IMR-90 (cell line): ENCODE measurements around the gene MRPL47. TPM values are rescaled to one million over a fixed set of nuclear protein-coding genes. Genes with fewer than 3 reads are reported as not detected.
A peak's percentile ranks its signal among the peaks of the same experiment; 100 is the strongest.

Experiments
- ATAC-seq: fragments of 200-7000 bp; cut with Tn5 transposase; 2 replicates; pipeline ENCODE4 v1.9.1; 2020; ENCODE audit warnings: low read depth, mild to moderate bottlenecking, moderate library complexity
- BruUV-seq: library from RNA; stranded (reverse); fragments of 400-500 nt; replicated peaks from 2 replicates; lab custom pipeline; 2021; lab: Mats Ljungman, UMichigan
- CTCF ChIA-PET: fragments of 300-600 bp; formaldehyde crosslinking; extraction: SDS; loops from one replicate; lab custom pipeline; 2021; ENCODE audit warnings: antibody characterized with exemption; lab: Yijun Ruan, JAX
- POLR2A ChIA-PET: fragments of 300-600 bp; sonication (Branson Sonifier 250); formaldehyde crosslinking; loops from one replicate; lab custom pipeline; 2022; ENCODE audit warnings: antibody characterized with exemption; ENCODE audit not compliant: unreplicated experiment; lab: Charles Lee
- DNase-seq: peaks from one replicate; pipeline ENCODE4 v3.0.0; 2013
- H2AFZ ChIP-seq: replicated peaks from 2 replicates; pipeline ENCODE3; 2013; ENCODE audit warnings: low read length, mild to moderate bottlenecking; ENCODE audit not compliant: poor library complexity
- H2AK5ac ChIP-seq: 2 replicates; pipeline ENCODE4 v1.6.1; 2013; ENCODE audit warnings: low read depth, low read length, inconsistent platforms
- H2AK9ac ChIP-seq: replicated peaks from 2 replicates; pipeline ENCODE3; 2013; ENCODE audit warnings: mild to moderate bottlenecking, low read depth, low read length, moderate library complexity; ENCODE audit not compliant: poor library complexity
- H2BK120ac ChIP-seq: 2 replicates; pipeline ENCODE4 v1.6.1; 2013; ENCODE audit warnings: low read depth, low read length, inconsistent platforms
- H2BK15ac ChIP-seq: 3 replicates; pipeline ENCODE4 v1.6.1; 2013; ENCODE audit warnings: low read depth, low read length, inconsistent platforms
- H2BK20ac ChIP-seq: 2 replicates; pipeline ENCODE4 v1.6.1; 2013; ENCODE audit warnings: low read depth, mild to moderate bottlenecking, inconsistent platforms, low read length, moderate library complexity
- H2BK5ac ChIP-seq: 2 replicates; pipeline ENCODE4 v1.6.1; 2013; ENCODE audit warnings: mild to moderate bottlenecking, low read depth, low read length, inconsistent platforms; ENCODE audit not compliant: poor library complexity, severe bottlenecking
- H3K14ac ChIP-seq: replicated peaks from 2 replicates; pipeline ENCODE4 v1.6.1; 2013; ENCODE audit warnings: low read depth, low read length, inconsistent platforms
- H3K18ac ChIP-seq: 2 replicates; pipeline ENCODE4 v1.6.1; 2013; ENCODE audit warnings: low read depth, low read length, control low read depth
- H3K23ac ChIP-seq: 2 replicates; pipeline ENCODE4 v1.6.1; 2013; ENCODE audit warnings: low read depth, low read length, inconsistent platforms
- H3K27ac ChIP-seq: 2 replicates; pipeline ENCODE4 v1.5.1; 2013; ENCODE audit warnings: mild to moderate bottlenecking, control low read depth, low read length; ENCODE audit not compliant: insufficient read depth
- H3K27me3 ChIP-seq: 2 replicates; pipeline ENCODE4 v1.6.1; 2013; ENCODE audit warnings: low read length; ENCODE audit not compliant: control insufficient read depth, insufficient read depth
- H3K36me3 ChIP-seq: 2 replicates; pipeline ENCODE4 v1.6.1; 2013; ENCODE audit warnings: low read length, mixed read lengths; ENCODE audit not compliant: control insufficient read depth, insufficient read depth
- H3K4ac ChIP-seq: 2 replicates; pipeline ENCODE4 v1.6.1; 2013; ENCODE audit warnings: low read depth, low read length, inconsistent platforms
- H3K4me1 ChIP-seq: 2 replicates; pipeline ENCODE4 v1.6.1; 2013; ENCODE audit warnings: low read length, mixed read lengths; ENCODE audit not compliant: control insufficient read depth, insufficient read depth
- H3K4me2 ChIP-seq: 2 replicates; pipeline ENCODE4 v1.6.1; 2013; ENCODE audit warnings: low read depth, mild to moderate bottlenecking, control low read depth, low read length, moderate library complexity
- H3K4me3 ChIP-seq: 2 replicates; pipeline ENCODE4 v1.5.1; 2013; ENCODE audit warnings: low read depth, mild to moderate bottlenecking, control low read depth, low read length, moderate library complexity; ENCODE audit not compliant: insufficient read depth
- H3K56ac ChIP-seq: 2 replicates; pipeline ENCODE4 v1.6.1; 2013; ENCODE audit warnings: low read length, inconsistent platforms; ENCODE audit not compliant: insufficient read depth; ENCODE audit errors: extremely low read depth
- H3K79me1 ChIP-seq, 2 experiments: 2 replicates each; pipeline ENCODE4 v1.6.1; 2013; ENCODE audit warnings: low read length in 2 of 2, inconsistent platforms in 1 of 2, low read depth in 1 of 2
- H3K9ac ChIP-seq: 2 replicates; pipeline ENCODE4 v1.6.1; 2013; ENCODE audit warnings: low read depth, low read length, control low read depth
- H3K9me1 ChIP-seq: 2 replicates; pipeline ENCODE4 v1.6.1; 2013; ENCODE audit warnings: low read length, inconsistent platforms; ENCODE audit not compliant: insufficient read depth
- H3K9me3 ChIP-seq: 2 replicates; pipeline ENCODE4 v1.6.1; 2013; ENCODE audit warnings: low read length; ENCODE audit not compliant: control insufficient read depth, insufficient read depth
- H4K20me1 ChIP-seq: 2 replicates; pipeline ENCODE4 v1.6.1; 2013; ENCODE audit warnings: low read length, inconsistent platforms; ENCODE audit not compliant: insufficient read depth
- H4K5ac ChIP-seq: 2 replicates; pipeline ENCODE4 v1.6.1; 2013; ENCODE audit warnings: mild to moderate bottlenecking, low read depth, low read length, control low read depth
- H4K8ac ChIP-seq, 2 experiments: 2 replicates each; pipeline ENCODE4 v1.6.1; 2013; ENCODE audit warnings: low read depth in 2 of 2, low read length in 2 of 2, control low read depth in 1 of 2, inconsistent platforms in 1 of 2
- H4K91ac ChIP-seq: 2 replicates; pipeline ENCODE4 v1.6.1; 2013; ENCODE audit warnings: low read depth, low read length, inconsistent platforms; ENCODE audit not compliant: insufficient read depth
- BHLHE40 ChIP-seq: fragments of 150-350 bp; IDR thresholded peaks from 2 replicates; pipeline ENCODE4 v1.6.1; 2016; ENCODE audit warnings: mild to moderate bottlenecking, low read depth, low read length
- CHD1 ChIP-seq: IDR thresholded peaks from 2 replicates; pipeline ENCODE4 v1.6.1; 2012; ENCODE audit warnings: low read depth, low read length, improper control_type of control experiment
- FOS ChIP-seq: fragments of 150-350 bp; IDR thresholded peaks from 2 replicates; pipeline ENCODE4 v1.6.1; 2016; ENCODE audit warnings: low read depth, low read length
- MXI1 ChIP-seq: IDR thresholded peaks from 2 replicates; pipeline ENCODE4 v1.6.1; 2012; ENCODE audit warnings: low read depth, mild to moderate bottlenecking, low read length, moderate library complexity, borderline replicate concordance
- RAD21 ChIP-seq: IDR thresholded peaks from 2 replicates; pipeline ENCODE4 v1.6.1; 2012; ENCODE audit warnings: low read length, improper control_type of control experiment
- WGBS, 2 experiments: methylation state at CpG; one replicate each; pipeline versions ENCODE4 v1.1.5 to v1.1.7; 2013; ENCODE audit warnings: missing lambda C conversion rate in 2 of 2; ENCODE audit not compliant: insufficient read length in 1 of 2; ENCODE audit errors: extremely low coverage in 2 of 2; 5-methylcytosine and 5-hydroxymethylcytosine counted together
- dilution Hi-C: fragments of 300-500 bp; cut with HindIII; formaldehyde crosslinking; loops from one replicate; pipeline ENCODE4 v1.14.3; 2018; ENCODE audit warnings: low sequenced_read_pairs; ENCODE audit not compliant: unreplicated experiment
- in situ Hi-C: fragments of 300-500 bp; cut with MboI; formaldehyde crosslinking; loops from 3 replicates; pipeline ENCODE4 v1.14.3; 2019; ENCODE audit warnings: low sequenced_read_pairs, inconsistent platforms, mixed read lengths
- intact Hi-C: fragments of 100-400 bp; cut with micrococcal nuclease; formaldehyde crosslinking; loops from 2 replicates; pipeline ENCODE4 v1.10.0; 2022
- polyA plus RNA-seq, 3 experiments: library from polyadenylated mRNA; depleted of rRNA; stranded (reverse); fragments of >200 nt; gene quantifications; 2 replicates each; pipeline ENCODE4 v1.2.3, GENCODE V29; 2012; ENCODE audit warnings: low replicate concordance in 1 of 3
- total RNA-seq: library from RNA; depleted of rRNA; stranded (reverse); fragments of >200 nt; gene quantifications from 2 replicates; pipeline ENCODE4 v1.2.3, GENCODE V29; 2012
- TF ChIP-seq, protein P1 (sequence below): conservative IDR thresholded peaks from 2 replicates; pipeline ENCODE4 v1.5.1; 2012; ENCODE audit warnings: mild to moderate bottlenecking, low read depth, low read length, improper control_type of control experiment
- TF ChIP-seq, protein P2 (sequence below): fragments of 150-350 bp; IDR thresholded peaks from 2 replicates; pipeline ENCODE4 v1.6.1; 2017; ENCODE audit warnings: mild to moderate bottlenecking, antibody characterized with exemption, low read length, low read depth

The MRPL47 gene
- total and polyA plus RNA-seq, 2 of the 4 experiments (the other 2 are of a cell fraction): 41.4 to 43.7 TPM

DNA sequence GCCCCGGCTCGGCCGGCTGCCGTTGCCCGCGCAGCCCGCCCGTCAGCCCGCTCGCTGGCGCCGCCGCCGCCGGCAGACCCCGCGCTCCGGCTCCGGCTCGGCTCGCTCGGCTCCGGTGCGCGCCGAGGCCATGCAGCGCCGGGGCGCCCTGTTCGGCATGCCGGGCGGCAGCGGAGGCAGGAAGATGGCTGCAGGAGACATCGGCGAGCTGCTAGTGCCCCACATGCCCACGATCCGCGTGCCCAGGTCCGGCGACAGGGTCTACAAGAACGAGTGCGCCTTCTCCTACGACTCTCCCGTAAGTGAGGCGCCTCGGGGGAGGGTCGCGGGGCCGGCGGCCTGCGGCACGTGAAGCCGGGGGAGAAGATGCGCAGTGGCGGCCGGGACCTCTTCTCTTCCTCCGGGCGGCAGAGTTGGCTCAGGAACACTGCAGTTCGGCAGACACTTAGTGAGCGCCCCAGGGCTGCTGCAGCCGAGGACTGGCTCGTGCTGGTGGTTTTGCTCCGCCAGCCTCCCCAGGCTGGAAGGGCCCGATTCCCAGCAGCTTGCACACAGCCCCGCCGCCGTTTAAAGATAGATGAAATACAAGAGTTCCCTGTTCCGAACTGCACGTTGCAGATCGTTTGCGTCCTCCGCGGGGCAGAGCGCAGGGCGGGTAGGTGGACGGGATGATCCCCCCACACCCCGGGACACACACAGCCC, 48.8 kb upstream of the MRPL47 start:
- no peaks in the 10 kb centered on the region for H3K36me3 ChIP-seq
- H3K14ac ChIP-seq: peak overlapping the region; percentile 89
- H3K9me3 ChIP-seq: no peaks in the 10 kb centered on the region
- no peaks in the 10 kb centered on the region for H3K27me3 ChIP-seq
- peaks cover 7% of the 10 kb centered on the region for H3K9me1 ChIP-seq
- H2AK5ac ChIP-seq: peak overlapping the region; percentile 79
- peaks cover 22% of the 10 kb centered on the region for H4K20me1 ChIP-seq
- ChIA-PET POLR2A (interaction anchor here (1.2 kb wide), 1 partner anchor 9 kb away, joined by 3 read pairs; no protein-coding TSS in a partner anchor), CTCF (interaction anchor here (0.7 kb wide), 1 partner anchor 410 kb away, joined by 6 read pairs; no protein-coding TSS in a partner anchor)
- TF ChIP-seq MXI1 (peak; percentile 52), BHLHE40 (peak; percentile 88), CHD1 (no peak), FOS (no peak), RAD21 (peak; percentile 35; the same call in 1 of the 2 replicates)
- TF ChIP-seq, protein P1, sequence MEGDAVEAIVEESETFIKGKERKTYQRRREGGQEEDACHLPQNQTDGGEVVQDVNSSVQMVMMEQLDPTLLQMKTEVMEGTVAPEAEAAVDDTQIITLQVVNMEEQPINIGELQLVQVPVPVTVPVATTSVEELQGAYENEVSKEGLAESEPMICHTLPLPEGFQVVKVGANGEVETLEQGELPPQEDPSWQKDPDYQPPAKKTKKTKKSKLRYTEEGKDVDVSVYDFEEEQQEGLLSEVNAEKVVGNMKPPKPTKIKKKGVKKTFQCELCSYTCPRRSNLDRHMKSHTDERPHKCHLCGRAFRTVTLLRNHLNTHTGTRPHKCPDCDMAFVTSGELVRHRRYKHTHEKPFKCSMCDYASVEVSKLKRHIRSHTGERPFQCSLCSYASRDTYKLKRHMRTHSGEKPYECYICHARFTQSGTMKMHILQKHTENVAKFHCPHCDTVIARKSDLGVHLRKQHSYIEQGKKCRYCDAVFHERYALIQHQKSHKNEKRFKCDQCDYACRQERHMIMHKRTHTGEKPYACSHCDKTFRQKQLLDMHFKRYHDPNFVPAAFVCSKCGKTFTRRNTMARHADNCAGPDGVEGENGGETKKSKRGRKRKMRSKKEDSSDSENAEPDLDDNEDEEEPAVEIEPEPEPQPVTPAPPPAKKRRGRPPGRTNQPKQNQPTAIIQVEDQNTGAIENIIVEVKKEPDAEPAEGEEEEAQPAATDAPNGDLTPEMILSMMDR: peak; percentile 24; the same call in 1 of the 2 replicates
- TF ChIP-seq, protein P2, sequence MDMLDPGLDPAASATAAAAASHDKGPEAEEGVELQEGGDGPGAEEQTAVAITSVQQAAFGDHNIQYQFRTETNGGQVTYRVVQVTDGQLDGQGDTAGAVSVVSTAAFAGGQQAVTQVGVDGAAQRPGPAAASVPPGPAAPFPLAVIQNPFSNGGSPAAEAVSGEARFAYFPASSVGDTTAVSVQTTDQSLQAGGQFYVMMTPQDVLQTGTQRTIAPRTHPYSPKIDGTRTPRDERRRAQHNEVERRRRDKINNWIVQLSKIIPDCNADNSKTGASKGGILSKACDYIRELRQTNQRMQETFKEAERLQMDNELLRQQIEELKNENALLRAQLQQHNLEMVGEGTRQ: peak; percentile 51; the same call in 1 of the 2 replicates
- no TSS peak for BruUV-seq
- H3K9ac ChIP-seq: peak overlapping the region; percentile 88
- H3K23ac ChIP-seq: peak overlapping the region; percentile 92
- peak overlapping the region; percentile 94 for H3K4me3 ChIP-seq
- peak overlapping the region in 1 of 2 experiments; percentile 80; a peak in 3 of 4 replicates for H4K8ac ChIP-seq
- intact Hi-C loops: loop anchor here (5.0 kb wide), 1 partner anchor 59 kb away; no protein-coding TSS in a partner anchor
- H3K4ac ChIP-seq: peak overlapping the region; percentile 85
- peak overlapping the region; percentile 76 for H2BK5ac ChIP-seq
- no peak overlapping the region for H2BK20ac ChIP-seq
- DNase-seq (peak; percentile 82), ATAC-seq (peak; percentile 73)
- H3K79me1 ChIP-seq: peaks cover 22 to 42% of the 10 kb centered on the region in 2 experiments
- 0% methylated on average over 40 of the region's 77 CpGs; no CpG with 5 or more reads in 1 of the 2 experiments for WGBS, 2 experiments
- peak overlapping the region; percentile 61 for H3K4me2 ChIP-seq
- H4K5ac ChIP-seq: no peak overlapping the region
- peak overlapping the region; percentile 80 for H4K91ac ChIP-seq
- H3K18ac ChIP-seq: peak overlapping the region; percentile 62; the same call in 1 of the 2 replicates
- peak overlapping the region; percentile 99 for H2AFZ ChIP-seq
- H2BK120ac ChIP-seq: peak overlapping the region; percentile 73
- no peak overlapping the region for H2BK15ac ChIP-seq
- dilution Hi-C loops: no loop called here
- H3K4me1 ChIP-seq: no peaks in the 10 kb centered on the region
- peak overlapping the region; percentile 91 for H3K27ac ChIP-seq
- H3K56ac ChIP-seq: peak overlapping the region; percentile 84
- peak overlapping the region; percentile 87 for H2AK9ac ChIP-seq
- in situ Hi-C loops: no loop called here
